ENCODE measurements around the gene EXT2.

Gene EXT2

GRCh38 chr11:44224867-44225501 is 129.5 kb downstream of the EXT2 start:
- Mint-ChIP-seq H3K9me3 (no peaks in the 10 kb centered on the region), H3K4me3 (no peak overlapping the region), H3K4me1 (ENCODE audit: low read depth) (no peaks in the 10 kb centered on the region), H3K27me3 (no peaks in the 10 kb centered on the region), H3K36me3 (ENCODE audit: low read depth) (peaks cover 7% of the 10 kb centered on the region), H3K27ac (no peak overlapping the region)
- intact Hi-C loops (cut with micrococcal nuclease): no loop called here

- no peaks in the 10 kb centered on the region for H3K4me1 Mint-ChIP-seq (ENCODE audit: low read depth)
- intact Hi-C loops (cut with micrococcal nuclease): no loop called here
- H3K4me3 Mint-ChIP-seq: no peak overlapping the region
- no peaks in the 10 kb centered on the region for H3K36me3 Mint-ChIP-seq (ENCODE audit: low read depth)
- no peaks in the 10 kb centered on the region for H3K27me3 Mint-ChIP-seq
- H3K27ac Mint-ChIP-seq: no peak overlapping the region
- no peaks in the 10 kb centered on the region for H3K9me3 Mint-ChIP-seq
Measured at GRCh38 chr11:44226490-44226889, 131.0 kb downstream of the EXT2 start.

GRCh38 chr11:44226945-44227344 is 131.5 kb downstream of the EXT2 start:
- Mint-ChIP-seq H3K27me3 (no peaks in the 10 kb centered on the region), H3K36me3 (ENCODE audit: low read depth) (peaks cover under 1% of the 10 kb centered on the region), H3K27ac (no peak overlapping the region), H3K4me3 (no peak overlapping the region), H3K9me3 (no peaks in the 10 kb centered on the region), H3K4me1 (ENCODE audit: low read depth) (no peaks in the 10 kb centered on the region)
- intact Hi-C loops (cut with micrococcal nuclease): no loop called here

GRCh38 chr11:44228379-44228778 is 132.9 kb downstream of the EXT2 start:
- Mint-ChIP-seq H3K27ac (no peak overlapping the region), H3K4me1 (ENCODE audit: low read depth) (no peaks in the 10 kb centered on the region), H3K4me3 (no peak overlapping the region), H3K36me3 (ENCODE audit: low read depth) (peaks cover 5% of the 10 kb centered on the region), H3K9me3 (no peaks in the 10 kb centered on the region), H3K27me3 (no peaks in the 10 kb centered on the region)
- intact Hi-C loops (cut with micrococcal nuclease): no loop called here

- intact Hi-C loops (cut with micrococcal nuclease): no loop called here
- Mint-ChIP-seq H3K36me3 (ENCODE audit: low read depth) (peaks cover 5% of the 10 kb centered on the region), H3K4me3 (no peak overlapping the region), H3K9me3 (no peaks in the 10 kb centered on the region), H3K27ac (no peak overlapping the region), H3K27me3 (no peaks in the 10 kb centered on the region), H3K4me1 (ENCODE audit: low read depth) (no peaks in the 10 kb centered on the region)
Measured at GRCh38 chr11:44229098-44229497, 133.6 kb downstream of the EXT2 start.

GRCh38 chr11:44229624-44230023 is 134.1 kb downstream of the EXT2 start:
- Mint-ChIP-seq H3K36me3 (ENCODE audit: low read depth) (peaks cover 5% of the 10 kb centered on the region), H3K27ac (no peak overlapping the region), H3K9me3 (no peaks in the 10 kb centered on the region), H3K27me3 (no peaks in the 10 kb centered on the region), H3K4me1 (ENCODE audit: low read depth) (no peaks in the 10 kb centered on the region), H3K4me3 (no peak overlapping the region)
- intact Hi-C loops (cut with micrococcal nuclease): no loop called here

- no peaks in the 10 kb centered on the region for H3K4me1 Mint-ChIP-seq (ENCODE audit: low read depth)
- no peak overlapping the region for H3K27ac Mint-ChIP-seq
- no peaks in the 10 kb centered on the region for H3K9me3 Mint-ChIP-seq
- H3K4me3 Mint-ChIP-seq: no peak overlapping the region
- H3K27me3 Mint-ChIP-seq: no peaks in the 10 kb centered on the region
- H3K36me3 Mint-ChIP-seq (ENCODE audit: low read depth): peaks cover 42% of the 10 kb centered on the region
- intact Hi-C loops (cut with micrococcal nuclease): no loop called here
Measured at GRCh38 chr11:44235765-44236201, 140.3 kb downstream of the EXT2 start.

GRCh38 chr11:44236296-44236695 is 140.8 kb downstream of the EXT2 start:
- intact Hi-C loops (cut with micrococcal nuclease): no loop called here
- Mint-ChIP-seq H3K27me3 (no peaks in the 10 kb centered on the region), H3K9me3 (no peaks in the 10 kb centered on the region), H3K4me1 (ENCODE audit: low read depth) (no peaks in the 10 kb centered on the region), H3K36me3 (ENCODE audit: low read depth) (peaks cover 42% of the 10 kb centered on the region), H3K4me3 (no peak overlapping the region), H3K27ac (no peak overlapping the region)

GRCh38 chr11:44237156-44237555 is 141.7 kb downstream of the EXT2 start:
- H3K4me1 Mint-ChIP-seq (ENCODE audit: low read depth): no peaks in the 10 kb centered on the region
- peaks cover 47% of the 10 kb centered on the region for H3K36me3 Mint-ChIP-seq (ENCODE audit: low read depth)
- no peak overlapping the region for H3K4me3 Mint-ChIP-seq
- H3K27ac Mint-ChIP-seq: no peak overlapping the region
- no peaks in the 10 kb centered on the region for H3K27me3 Mint-ChIP-seq
- intact Hi-C loops (cut with micrococcal nuclease): no loop called here
- H3K9me3 Mint-ChIP-seq: no peaks in the 10 kb centered on the region

GRCh38 chr11:44241851-44242250 is 146.4 kb downstream of the EXT2 start:
- H3K4me3 Mint-ChIP-seq: no peak overlapping the region
- intact Hi-C loops (cut with micrococcal nuclease): no loop called here
- no peaks in the 10 kb centered on the region for H3K4me1 Mint-ChIP-seq (ENCODE audit: low read depth)
- peaks cover 48% of the 10 kb centered on the region for H3K36me3 Mint-ChIP-seq (ENCODE audit: low read depth)
- H3K9me3 Mint-ChIP-seq: no peaks in the 10 kb centered on the region
- H3K27me3 Mint-ChIP-seq: no peaks in the 10 kb centered on the region
- no peak overlapping the region for H3K27ac Mint-ChIP-seq

GRCh38 chr11:44243086-44243485 is 147.6 kb downstream of the EXT2 start:
- intact Hi-C loops (cut with micrococcal nuclease): no loop called here
- Mint-ChIP-seq H3K27me3 (no peaks in the 10 kb centered on the region), H3K36me3 (ENCODE audit: low read depth) (peaks cover 39% of the 10 kb centered on the region), H3K4me1 (ENCODE audit: low read depth) (no peaks in the 10 kb centered on the region), H3K9me3 (no peaks in the 10 kb centered on the region), H3K4me3 (no peak overlapping the region), H3K27ac (no peak overlapping the region)

GRCh38 chr11:44243595-44244343 is 148.3 kb downstream of the EXT2 start:
- H3K36me3 Mint-ChIP-seq (ENCODE audit: low read depth): peaks cover 35% of the 10 kb centered on the region

GRCh38 chr11:44244639-44245310 is 149.3 kb downstream of the EXT2 start:
- Mint-ChIP-seq H3K27ac (no peak overlapping the region), H3K27me3 (no peaks in the 10 kb centered on the region), H3K4me3 (no peak overlapping the region), H3K4me1 (ENCODE audit: low read depth) (no peaks in the 10 kb centered on the region), H3K9me3 (no peaks in the 10 kb centered on the region), H3K36me3 (ENCODE audit: low read depth) (peaks cover 34% of the 10 kb centered on the region)
- intact Hi-C loops (cut with micrococcal nuclease): no loop called here

More at GRCh38 chr11:44243595-44244343, 148.3 kb downstream of the EXT2 start:
- Mint-ChIP-seq H3K4me3 (no peak overlapping the region), H3K27ac (no peak overlapping the region), H3K27me3 (no peaks in the 10 kb centered on the region), H3K9me3 (no peaks in the 10 kb centered on the region), H3K4me1 (ENCODE audit: low read depth) (no peaks in the 10 kb centered on the region)
- intact Hi-C loops (cut with micrococcal nuclease): no loop called here

GRCh38 chr11:44246726-44247125 is 151.2 kb downstream of the EXT2 start:
- intact Hi-C loops (cut with micrococcal nuclease): no loop called here
- Mint-ChIP-seq H3K4me3 (no peak overlapping the region), H3K36me3 (ENCODE audit: low read depth) (peaks cover 31% of the 10 kb centered on the region), H3K4me1 (ENCODE audit: low read depth) (no peaks in the 10 kb centered on the region), H3K27ac (no peak overlapping the region), H3K9me3 (peaks cover 3% of the 10 kb centered on the region), H3K27me3 (no peaks in the 10 kb centered on the region)
